Activated gamma-delta T cell treated with anti-CD3 and anti-CD28 coated beads, Interleukin-2, amount 50 U/mL, for 16 hours (primary cell): ENCODE results near the gene CD2BP2.
"Not testable (repeated sequence)": the region's sequence is repeated elsewhere in the genome, so short reads cannot be mapped to it uniquely, and the experiment has no call there.

Source experiments
- DNase-seq: peaks from one replicate; pipeline ENCODE4 v3.0.0-alpha.2; 2020; ENCODE audit warnings: low read depth

The CD2BP2 gene

GRCh38 chr16:30355144-30355953, at the start of gene CD2BP2:
Gene CD2BP2, minus strand, starts transcription at chr16:30355308. Its CDS starts 627 bp downstream, at chr16:30354681.
- peak; percentile 79 for DNase-seq

GRCh38 chr16:30401768-30402425, 46.8 kb upstream of the CD2BP2 start:
- DNase-seq: no peak

GRCh38 chr16:30399435-30400186, 44.5 kb upstream of the CD2BP2 start:
- no peak for DNase-seq

- DNase-seq: no peak
Observed at GRCh38 chr16:30398661-30399434, 43.7 kb upstream of the CD2BP2 start.

GRCh38 chr16:30397776-30398660, 42.9 kb upstream of the CD2BP2 start:
- no peak for DNase-seq

- DNase-seq: no peak
Observed at GRCh38 chr16:30397056-30397455, 41.9 kb upstream of the CD2BP2 start.

GRCh38 chr16:30396627-30397026, 41.5 kb upstream of the CD2BP2 start:
- not testable (repeated sequence) for DNase-seq

GRCh38 chr16:30395992-30396585, 41.0 kb upstream of the CD2BP2 start:
- no peak for DNase-seq

GRCh38 chr16:30395155-30395991, 40.3 kb upstream of the CD2BP2 start, which contains the start of gene ZNF48:
Gene ZNF48, plus strand, starts transcription at chr16:30395420. Its CDS starts 375 bp downstream, at chr16:30395795.
- DNase-seq: no peak

- DNase-seq: no peak
Observed at GRCh38 chr16:30394592-30395154, 39.6 kb upstream of the CD2BP2 start.

GRCh38 chr16:30383521-30383920, 28.4 kb upstream of the CD2BP2 start:
- no peak for DNase-seq

GRCh38 chr16:30382111-30382881, 27.2 kb upstream of the CD2BP2 start, which contains the start of gene SEPTIN1:
Gene SEPTIN1, minus strand, starts transcription at chr16:30382561. Its CDS starts 19 bp downstream, at chr16:30382542.
- DNase-seq: peak; percentile 67

GRCh38 chr16:30381291-30382041, 26.4 kb upstream of the CD2BP2 start:
- no peak for DNase-seq

- no peak for DNase-seq
Observed at GRCh38 chr16:30380803-30381208, 25.7 kb upstream of the CD2BP2 start.

GRCh38 chr16:30380072-30380802, 25.1 kb upstream of the CD2BP2 start:
- DNase-seq: no peak

- DNase-seq: no peak
Observed at GRCh38 chr16:30379158-30379783, 24.2 kb upstream of the CD2BP2 start.
